ENCODE data around the gene MLLT3.

GRCh38 chr9:20382460-20383071 is 239.7 kb downstream of the MLLT3 start:
- TF ChIP-seq CTCF (IDR thresholded peaks at IDR 0.05; ENCODE audit: insufficient read depth, low read length, poor library complexity, severe bottlenecking) (no peak), EZH2phosphoT487 (conservative IDR thresholded peaks at IDR 0.05; ENCODE audit: low read length) (no peak)

All from SU-DHL-6 (cell line).